Duodenal mucosa (tissue), 2 donors: Measurements from ENCODE around the gene TMEM217.
"Not testable (repeated sequence)": the region's sequence is repeated elsewhere in the genome, so short reads cannot be mapped to it uniquely, and the experiment has no call there.

Experiments
- H3K27ac ChIP-seq: one replicate; pipeline ENCODE4 v1.7.0; 2013; ENCODE audit warnings: low read depth, low read length
- H3K27me3 ChIP-seq, 2 donors: one replicate each; pipeline ENCODE4 v1.7.0; 2013; ENCODE audit warnings: low read length in 2 of 2, control low read depth in 1 of 2; ENCODE audit not compliant: insufficient read depth in 2 of 2, control insufficient read depth in 1 of 2
- H3K36me3 ChIP-seq, 2 donors: one replicate each; pipeline ENCODE4 v1.7.0; 2013; ENCODE audit warnings: low read length in 2 of 2, control low read depth in 1 of 2; ENCODE audit not compliant: insufficient read depth in 2 of 2, control insufficient read depth in 1 of 2
- H3K4me1 ChIP-seq, 2 donors: one replicate each; pipeline ENCODE4 v1.7.0; 2013; ENCODE audit warnings: low read length in 2 of 2, control low read depth in 1 of 2; ENCODE audit not compliant: insufficient read depth in 2 of 2, control insufficient read depth in 1 of 2
- H3K4me3 ChIP-seq, 2 donors: one replicate each; pipeline ENCODE4 v1.7.0; 2013; ENCODE audit warnings: low read length in 2 of 2, low read depth in 1 of 2
- H3K9ac ChIP-seq, 2 donors: one replicate each; pipeline ENCODE4 v1.7.0; 2013; ENCODE audit warnings: low read length in 2 of 2, low read depth in 1 of 2
- H3K9me3 ChIP-seq, 2 donors: one replicate each; pipeline ENCODE4 v1.7.0; 2013; ENCODE audit warnings: low read length in 2 of 2, control low read depth in 1 of 2; ENCODE audit not compliant: control insufficient read depth in 1 of 2

The TMEM217 gene

GRCh38 chr6:37257634-37258404, at the start of gene TMEM217, which contains the start of gene TBC1D22B:
Gene TMEM217, minus strand, starts transcription at chr6:37258144. Its CDS starts 39,114 bp downstream, at chr6:37219030.
Gene TBC1D22B, plus strand, starts transcription at chr6:37257772. Its CDS starts 146 bp downstream, at chr6:37257918.
- Histone ChIP-seq H3K27me3 (no peaks in the 10 kb centered on the region), H3K4me1 (peaks cover 18 to 20% of the 10 kb centered on the region in 2 donors)

GRCh38 chr6:37307484-37307883, 49.5 kb upstream of the TMEM217 start:
- H3K9me3 ChIP-seq, H3K27me3 ChIP-seq, H3K4me1 ChIP-seq, H3K9ac ChIP-seq, H3K27ac ChIP-seq, H3K4me3 ChIP-seq: not testable (repeated sequence)
- peaks cover 19 to 43% of the 10 kb centered on the region in 2 donors for H3K36me3 ChIP-seq

More at GRCh38 chr6:37257634-37258404, at the start of gene TMEM217, which contains the start of gene TBC1D22B:
- Histone ChIP-seq H3K36me3 (no peaks in the 10 kb centered on the region), H3K27ac (peak within 1 kb of the TSS; percentile 92), H3K9me3 (no peaks in the 10 kb centered on the region), H3K9ac (peak within 1 kb of the TSS; percentile 99 to 100), H3K4me3 (peak within 1 kb of the TSS; percentile 96 to 98)

- no peaks in the 10 kb centered on the region for H3K27me3 ChIP-seq
- no peaks in the 10 kb centered on the region for H3K4me1 ChIP-seq
- no peak overlapping the region for H3K4me3 ChIP-seq
- no peak overlapping the region for H3K9ac ChIP-seq
- H3K36me3 ChIP-seq, result peaks cover 27 to 49% of the 10 kb centered on the region in 2 donors
- no peak overlapping the region for H3K27ac ChIP-seq
- H3K9me3 ChIP-seq, result no peaks in the 10 kb centered on the region
These were observed 48.8 kb upstream of the TMEM217 start for GRCh38 chr6:37306624-37307222.

- Histone ChIP-seq H3K27me3 (no peaks in the 10 kb centered on the region), H3K4me3 (no peak overlapping the region), H3K4me1 (no peaks in the 10 kb centered on the region), H3K9ac (no peak overlapping the region), H3K36me3 (peaks cover 29 to 49% of the 10 kb centered on the region in 2 donors), H3K9me3 (no peaks in the 10 kb centered on the region), H3K27ac (no peak overlapping the region)
These were observed 48.0 kb upstream of the TMEM217 start for GRCh38 chr6:37305841-37306425.

GRCh38 chr6:37304766-37305165, 46.8 kb upstream of the TMEM217 start:
- H3K9ac ChIP-seq, result no peak overlapping the region
- no peak overlapping the region for H3K27ac ChIP-seq
- no peaks in the 10 kb centered on the region for H3K9me3 ChIP-seq
- H3K4me1 ChIP-seq, result no peaks in the 10 kb centered on the region
- no peaks in the 10 kb centered on the region for H3K27me3 ChIP-seq
- no peak overlapping the region for H3K4me3 ChIP-seq
- peaks cover 29 to 49% of the 10 kb centered on the region in 2 donors for H3K36me3 ChIP-seq

GRCh38 chr6:37303891-37304503, 46.1 kb upstream of the TMEM217 start:
- H3K27ac ChIP-seq, result no peak overlapping the region
- H3K27me3 ChIP-seq, result no peaks in the 10 kb centered on the region
- no peak overlapping the region for H3K4me3 ChIP-seq
- H3K9ac ChIP-seq, result no peak overlapping the region
- H3K9me3 ChIP-seq, result no peaks in the 10 kb centered on the region
- no peaks in the 10 kb centered on the region for H3K4me1 ChIP-seq
- H3K36me3 ChIP-seq, result peaks cover 26 to 50% of the 10 kb centered on the region in 2 donors

GRCh38 chr6:37303091-37303660, 45.2 kb upstream of the TMEM217 start:
- Histone ChIP-seq H3K4me3 (no peak overlapping the region), H3K9ac (no peak overlapping the region), H3K27ac (no peak overlapping the region), H3K36me3 (peaks cover 25 to 51% of the 10 kb centered on the region in 2 donors), H3K4me1 (no peaks in the 10 kb centered on the region), H3K27me3 (no peaks in the 10 kb centered on the region), H3K9me3 (no peaks in the 10 kb centered on the region)

- Histone ChIP-seq H3K9me3 (no peaks in the 10 kb centered on the region), H3K36me3 (peaks cover 25 to 51% of the 10 kb centered on the region in 2 donors), H3K9ac (no peak overlapping the region), H3K27ac (no peak overlapping the region), H3K4me3 (no peak overlapping the region), H3K4me1 (no peaks in the 10 kb centered on the region), H3K27me3 (no peaks in the 10 kb centered on the region)
These were observed 44.2 kb upstream of the TMEM217 start for GRCh38 chr6:37302086-37302686.

GRCh38 chr6:37299990-37300389, 42.0 kb upstream of the TMEM217 start:
- Histone ChIP-seq H3K27me3 (no peaks in the 10 kb centered on the region), H3K36me3 (peaks cover 26 to 45% of the 10 kb centered on the region in 2 donors), H3K9me3 (no peaks in the 10 kb centered on the region), H3K4me1 (no peaks in the 10 kb centered on the region), H3K4me3 (no peak overlapping the region), H3K9ac (no peak overlapping the region), H3K27ac (no peak overlapping the region)
